ENCODE results near the gene RAD51B. TPM values are rescaled to one million over a fixed set of nuclear protein-coding genes. Genes with fewer than 3 reads are reported as not detected.

Gene RAD51B
- total RNA-seq, 1 experiment from 2014 or later: 16.7 TPM

DNA sequence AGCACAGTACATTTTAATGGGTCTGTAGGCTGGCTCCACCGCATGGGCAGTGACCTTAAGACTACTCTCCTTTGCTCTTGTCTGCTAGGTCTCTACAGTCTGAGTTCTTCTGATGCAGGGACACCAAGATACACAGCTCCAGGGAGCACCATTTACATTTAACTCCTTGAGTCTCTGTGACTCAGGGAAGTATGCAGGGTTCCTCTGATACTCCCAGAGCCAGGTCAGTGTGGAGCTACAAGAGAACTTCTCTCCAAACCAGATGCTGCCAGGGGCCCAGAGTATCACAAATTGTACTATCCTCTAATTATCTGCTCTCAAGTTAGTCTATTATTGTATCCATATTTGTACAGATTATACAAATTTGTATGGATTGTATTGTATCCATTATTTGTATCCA, 958.1 kb downstream of the RAD51B start:
- no CpG with 5 or more reads among the region's 1 CpG for WGBS (ENCODE audit: extremely low coverage, insufficient read length, low lambda C conversion rate)
- H3K27ac Mint-ChIP-seq: no peak overlapping the region
- H4K8ac ChIP-seq (replicated peaks; ENCODE audit: insufficient read length, low read depth, low read length): no peak overlapping the region

More for the DNA sequence above, 958.1 kb downstream of the RAD51B start:
- H3K4me1 Mint-ChIP-seq: peaks cover 13 to 26% of the 10 kb centered on the region in 2 experiments
- Histone ChIP-seq H4K91ac (ENCODE audit: insufficient read length, low read depth, low read length) (no peak overlapping the region), H2BK5ac (ENCODE audit: insufficient read length, low read length) (no peak overlapping the region), H3K56ac (ENCODE audit: insufficient read length, low read depth, low read length) (no peak overlapping the region), H3K9ac (ENCODE audit: extremely low read depth, insufficient read length, low read length) (no peak overlapping the region), H4K20me1 (ENCODE audit: control insufficient read depth, insufficient read depth, insufficient read length) (no peaks in the 10 kb centered on the region), H3T11ph (ENCODE audit: low read length) (no peak overlapping the region), H3K18ac (ENCODE audit: insufficient read length, low read depth, low read length) (no peak overlapping the region), H3K4me2 (ENCODE audit: insufficient read depth, insufficient read length, low read length) (no peak overlapping the region), H3K4me1 (ENCODE audit: insufficient read depth, low read length) (no peaks in the 10 kb centered on the region), H2BK15ac (ENCODE audit: low read depth, low read length) (no peak overlapping the region), H3K9me3 (ENCODE audit: control insufficient read depth, low read depth, low read length) (no peaks in the 10 kb centered on the region), H2BK20ac (ENCODE audit: low read depth, low read length, poor library complexity, severe bottlenecking) (no peak overlapping the region), H2AFZ (ENCODE audit: low read length) (no peak overlapping the region), H2BK12ac (ENCODE audit: insufficient read length, low read depth, low read length) (no peak overlapping the region), H3K23me2 (ENCODE audit: insufficient read length, low read depth, low read length, poor library complexity, severe bottlenecking) (no peaks in the 10 kb centered on the region), H2AK5ac (ENCODE audit: insufficient read length, low read length) (no peak overlapping the region), H3K27me3 (ENCODE audit: insufficient read depth, low read length) (no peaks in the 10 kb centered on the region), H3K27ac (ENCODE audit: insufficient read length, low read depth, low read length) (no peak overlapping the region), H3K79me1 (ENCODE audit: insufficient read depth, low read depth, low read length, poor library complexity, severe bottlenecking) (no peaks in the 10 kb centered on the region), H2BK120ac (ENCODE audit: low read depth, low read length, poor library complexity, severe bottlenecking) (no peak overlapping the region), H3K4ac (ENCODE audit: low read depth, low read length) (no peak overlapping the region), H3K14ac (ENCODE audit: insufficient read depth, low read length) (no peak overlapping the region), H3K23ac (ENCODE audit: insufficient read length, low read depth, low read length) (no peak overlapping the region), H4K5ac (ENCODE audit: insufficient read length, low read depth, low read length) (no peak overlapping the region), H3K79me2 (ENCODE audit: insufficient read depth, low read length) (no peaks in the 10 kb centered on the region)
- TF ChIP-seq, protein P1, sequence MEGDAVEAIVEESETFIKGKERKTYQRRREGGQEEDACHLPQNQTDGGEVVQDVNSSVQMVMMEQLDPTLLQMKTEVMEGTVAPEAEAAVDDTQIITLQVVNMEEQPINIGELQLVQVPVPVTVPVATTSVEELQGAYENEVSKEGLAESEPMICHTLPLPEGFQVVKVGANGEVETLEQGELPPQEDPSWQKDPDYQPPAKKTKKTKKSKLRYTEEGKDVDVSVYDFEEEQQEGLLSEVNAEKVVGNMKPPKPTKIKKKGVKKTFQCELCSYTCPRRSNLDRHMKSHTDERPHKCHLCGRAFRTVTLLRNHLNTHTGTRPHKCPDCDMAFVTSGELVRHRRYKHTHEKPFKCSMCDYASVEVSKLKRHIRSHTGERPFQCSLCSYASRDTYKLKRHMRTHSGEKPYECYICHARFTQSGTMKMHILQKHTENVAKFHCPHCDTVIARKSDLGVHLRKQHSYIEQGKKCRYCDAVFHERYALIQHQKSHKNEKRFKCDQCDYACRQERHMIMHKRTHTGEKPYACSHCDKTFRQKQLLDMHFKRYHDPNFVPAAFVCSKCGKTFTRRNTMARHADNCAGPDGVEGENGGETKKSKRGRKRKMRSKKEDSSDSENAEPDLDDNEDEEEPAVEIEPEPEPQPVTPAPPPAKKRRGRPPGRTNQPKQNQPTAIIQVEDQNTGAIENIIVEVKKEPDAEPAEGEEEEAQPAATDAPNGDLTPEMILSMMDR (conservative IDR thresholded peaks at IDR 0.05): no peak
- H3K27me3 Mint-ChIP-seq (ENCODE audit: low read depth): peaks cover 13% of the 10 kb centered on the region
- H3K4me3 Mint-ChIP-seq: no peak overlapping the region
- no peak for DNase-seq
- no peaks in the 10 kb centered on the region; a peak in 1 of 7 replicates for H3K36me3 Mint-ChIP-seq (ENCODE audit: insufficient read depth in 1 of 3, low read depth in 3 of 3)
- no peaks in the 10 kb centered on the region for H3K9me3 Mint-ChIP-seq

Other genes starting within 250 kb of the RAD51B start
- gene PIGH, start 219.5 kb upstream of the RAD51B start, total RNA-seq (2021): 9.3 and 9.4 TPM in 2 replicates
- gene ARG2, start 199.9 kb upstream of the RAD51B start, total RNA-seq (2021): 35.2 and 35.5 TPM in 2 replicates
- gene VTI1B, start 145.1 kb upstream of the RAD51B start, total RNA-seq (2021): 118 and 121 TPM in 2 replicates
- gene RDH11, start 124.0 kb upstream of the RAD51B start, total RNA-seq (2021): 83.2 and 83.4 TPM in 2 replicates
- 0.70 and 0.74 TPM in 2 replicates for gene RDH12, start 117.9 kb upstream of the RAD51B start, total RNA-seq (2021)
- 17.4 and 19.9 TPM in 2 replicates for gene ZFYVE26, start 3.2 kb upstream of the RAD51B start, total RNA-seq (2021)